IMR-90 (cell line): ENCODE data around the gene RAD51B.

Experiments used
- BHLHE40 ChIP-seq: fragments of 150-350 bp; IDR thresholded peaks from 2 replicates; pipeline ENCODE4 v1.6.1; 2016; ENCODE audit warnings: mild to moderate bottlenecking, low read depth, low read length
- CHD1 ChIP-seq: IDR thresholded peaks from 2 replicates; pipeline ENCODE4 v1.6.1; 2012; ENCODE audit warnings: low read depth, low read length, improper control_type of control experiment
- CTCF ChIP-seq: conservative IDR thresholded peaks from 2 replicates; pipeline ENCODE4 v1.5.1; 2012; ENCODE audit warnings: mild to moderate bottlenecking, low read depth, low read length, improper control_type of control experiment
- MAZ ChIP-seq: IDR thresholded peaks from 2 replicates; pipeline ENCODE4 v1.6.1; 2012; ENCODE audit warnings: low read depth, mild to moderate bottlenecking, low read length, improper control_type of control experiment, moderate library complexity, borderline replicate concordance
- MXI1 ChIP-seq: IDR thresholded peaks from 2 replicates; pipeline ENCODE4 v1.6.1; 2012; ENCODE audit warnings: low read depth, mild to moderate bottlenecking, low read length, moderate library complexity, borderline replicate concordance
- POLR2A ChIP-seq: IDR thresholded peaks from 2 replicates; pipeline ENCODE4 v1.6.1; 2012; ENCODE audit warnings: mild to moderate bottlenecking, low read depth, low read length
- RAD21 ChIP-seq: IDR thresholded peaks from 2 replicates; pipeline ENCODE4 v1.6.1; 2012; ENCODE audit warnings: low read length, improper control_type of control experiment
- RCOR1 ChIP-seq: IDR thresholded peaks from 2 replicates; pipeline ENCODE4 v1.6.1; 2012; ENCODE audit warnings: mild to moderate bottlenecking, low read length, improper control_type of control experiment; ENCODE audit not compliant: insufficient replicate concordance

GRCh38 chr14:68212361-68212760 lies 392.8 kb downstream of the RAD51B start:
- no peak for TF ChIP-seq RAD21
- TF ChIP-seq CTCF: no peak
- TF ChIP-seq RCOR1: no peak
- no peak for TF ChIP-seq MXI1
- TF ChIP-seq MAZ: no peak
- TF ChIP-seq BHLHE40: no peak
- no peak for TF ChIP-seq POLR2A
- no peak for TF ChIP-seq CHD1
